ENCODE results near the gene ACTMAP. TPM values are rescaled to one million over a fixed set of nuclear protein-coding genes. Genes with fewer than 3 reads are reported as not detected.

Gene ACTMAP
- total RNA-seq, 4 donors from 2014 or later: 1.3 to 8.3 (median 4.5) TPM

- no peak for TF ChIP-seq CTCF (IDR thresholded peaks at IDR 0.05; ENCODE audit: low read depth)
These were observed 5.5 kb upstream of the ACTMAP start for GRCh38 chr19:40755791-40756190.

- TF ChIP-seq CTCF (IDR thresholded peaks at IDR 0.05; ENCODE audit: low read depth): no peak
These were observed 5.0 kb upstream of the ACTMAP start for GRCh38 chr19:40755248-40755624.

GRCh38 chr19:40754611-40755247 is 4.5 kb upstream of the ACTMAP start:
- no peak for TF ChIP-seq CTCF (IDR thresholded peaks at IDR 0.05; ENCODE audit: low read depth)

- TF ChIP-seq CTCF (IDR thresholded peaks at IDR 0.05; ENCODE audit: low read depth): no peak
These were observed 2.0 kb upstream of the ACTMAP start for GRCh38 chr19:40752257-40752781.

- TF ChIP-seq CTCF (IDR thresholded peaks at IDR 0.05; ENCODE audit: low read depth): no peak
These were observed 729 bp upstream of the ACTMAP start, which contains the start of gene SNRPA for GRCh38 chr19:40750874-40751537. SNRPA (plus strand) TSS chr19:40751203; CDS start chr19:40751409, 206 bp downstream.

DNA sequence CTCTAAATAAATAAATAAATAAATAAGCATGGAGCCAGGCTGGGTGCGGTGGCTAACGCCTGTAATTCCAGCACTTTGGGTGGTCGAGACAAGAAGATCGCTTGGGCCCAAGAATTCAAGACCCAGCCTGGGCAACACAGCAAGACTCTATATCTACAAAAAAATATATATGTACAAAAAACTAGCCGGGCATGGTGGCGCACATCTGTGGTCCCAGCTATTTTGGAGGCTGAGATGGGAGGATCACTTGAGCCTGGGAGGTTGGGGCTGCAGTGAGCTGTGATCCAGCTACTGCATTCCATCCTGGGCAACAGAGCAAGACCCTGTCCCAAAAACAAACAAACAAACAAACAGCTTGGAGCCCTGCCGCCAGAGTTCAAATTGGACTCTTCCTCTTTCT is 2.7 kb downstream of the ACTMAP start:
- no peak for TF ChIP-seq CTCF (IDR thresholded peaks at IDR 0.05; ENCODE audit: low read depth)

DNA sequence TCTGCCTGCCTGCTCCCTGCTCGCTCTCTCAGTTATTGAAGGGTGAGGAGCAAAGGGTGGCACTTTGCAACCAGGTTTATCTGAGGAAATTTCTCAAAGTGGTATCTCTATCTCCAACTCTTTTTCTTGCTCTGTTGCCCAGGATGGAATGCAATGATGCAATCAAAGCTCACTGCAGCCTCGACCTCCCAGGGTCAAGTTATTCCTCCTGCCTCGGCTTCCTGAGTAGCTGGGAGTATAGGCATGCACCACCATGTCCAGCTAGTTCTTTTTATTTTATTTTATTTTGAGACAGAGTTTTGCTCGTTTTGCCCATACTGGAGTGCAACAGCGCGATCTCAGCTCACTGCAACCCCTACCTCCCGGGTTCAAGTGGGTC is 4.9 kb downstream of the ACTMAP start:
- no peak for TF ChIP-seq CTCF (IDR thresholded peaks at IDR 0.05; ENCODE audit: low read depth)
